Globus pallidus (tissue), 1 donor: ENCODE measurements around the gene ADH7.

Source experiments
- DNase-seq: peaks from one replicate; pipeline ENCODE4 v3.0.0-alpha.2; 2015; ENCODE audit warnings: low spot score

ADH7 gene

DNA sequence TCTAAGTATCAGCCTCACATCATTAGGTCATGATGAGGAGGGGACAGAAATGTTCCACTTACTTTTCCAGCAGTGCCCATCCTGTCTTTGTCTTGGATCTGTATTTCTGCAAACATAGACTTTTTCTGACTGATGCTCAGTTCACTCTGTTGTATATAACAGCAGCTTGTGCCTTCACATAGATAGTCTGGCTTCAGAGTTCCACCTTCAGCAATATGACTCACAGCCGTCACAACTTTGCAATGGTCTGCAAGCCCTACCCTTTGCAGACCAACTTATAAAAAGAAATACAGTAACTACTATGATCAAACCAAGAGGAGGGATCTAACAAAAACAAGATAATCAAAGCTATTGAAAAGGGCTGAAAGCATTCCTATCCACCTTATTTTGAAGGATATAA lies at the start of gene ADH7:
Gene ADH7, minus strand, starts transcription at position 189 of the 400 bp plus-strand sequence. Its CDS starts 109 bp downstream, at position 80.
- no peak for DNase-seq

DNA sequence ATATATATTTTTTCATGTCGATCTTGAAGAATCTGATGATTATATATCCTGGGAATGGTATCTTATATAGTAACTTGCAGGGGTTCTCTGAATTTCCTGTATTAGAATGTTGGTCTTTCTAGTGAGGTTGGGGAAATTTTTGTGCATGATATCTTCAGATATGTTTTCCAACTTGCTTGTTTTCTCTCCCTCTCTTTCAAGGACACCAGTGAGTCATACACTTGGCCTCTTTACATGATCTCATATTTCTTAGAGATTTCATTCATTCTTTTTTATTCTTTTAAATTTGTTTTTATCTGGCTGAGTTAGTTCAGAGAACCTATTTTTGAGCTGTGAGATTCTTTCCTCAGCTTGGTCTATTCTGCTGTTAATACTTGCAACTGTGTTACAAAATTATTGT lies 48.5 kb upstream of the ADH7 start:
- no peak for DNase-seq

DNA sequence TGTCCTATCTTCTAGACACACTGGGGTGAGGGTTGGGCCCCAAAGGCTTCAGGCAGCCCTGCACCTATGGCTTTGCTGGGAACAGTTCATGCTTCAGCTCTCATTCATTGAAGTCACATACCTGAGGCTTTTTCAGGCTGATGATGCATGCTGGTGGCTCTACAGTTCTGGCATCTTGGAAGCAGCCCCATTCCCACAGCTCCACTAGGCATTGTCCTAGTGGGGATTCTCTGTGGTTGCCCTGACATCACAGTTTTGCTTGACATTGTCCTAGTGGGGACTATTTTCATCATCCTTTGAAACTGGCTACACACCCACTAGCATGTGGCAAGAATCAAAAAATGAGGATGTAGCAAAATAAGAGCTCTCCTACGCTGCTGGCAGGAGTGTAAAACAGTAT lies 38.0 kb upstream of the ADH7 start:
- DNase-seq: no peak

DNA sequence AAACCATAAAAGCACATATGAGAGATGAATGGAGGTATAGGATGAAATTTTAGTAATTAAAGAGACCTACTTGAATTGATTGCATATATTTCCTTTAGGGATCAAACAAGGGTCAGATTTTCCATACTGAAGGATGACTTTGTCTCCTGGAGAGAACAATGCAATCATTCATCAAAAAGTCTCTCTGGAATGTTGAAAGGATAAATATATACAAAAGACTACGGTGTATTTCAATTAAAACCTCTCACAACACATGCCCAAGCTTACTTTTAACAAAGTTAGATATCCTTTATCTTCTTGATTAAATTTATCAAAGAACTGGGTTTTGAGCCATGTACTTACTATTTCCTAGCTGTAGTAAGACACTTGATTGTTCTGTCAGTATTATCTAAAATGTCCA lies 36.8 kb upstream of the ADH7 start:
- no peak for DNase-seq

DNA sequence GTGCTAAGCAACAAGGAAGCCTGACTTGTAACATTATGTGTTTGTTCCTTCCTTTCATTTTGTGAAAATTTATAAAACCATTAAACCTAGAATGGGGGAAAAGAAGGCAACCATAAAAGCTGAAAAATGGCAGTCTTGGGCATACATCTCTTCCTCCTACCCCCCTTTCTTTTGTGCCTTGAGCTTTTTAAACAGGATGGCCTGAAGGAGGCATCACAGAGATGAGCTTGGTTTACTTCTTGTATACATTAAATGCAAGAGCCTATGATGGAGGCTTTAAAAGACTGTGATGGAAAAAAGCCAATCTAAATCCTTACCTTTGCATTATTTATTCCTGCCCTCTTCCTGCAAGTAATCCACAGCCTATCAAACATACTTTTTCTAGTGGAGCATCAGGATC lies 36.2 kb upstream of the ADH7 start:
- no peak for DNase-seq

DNA sequence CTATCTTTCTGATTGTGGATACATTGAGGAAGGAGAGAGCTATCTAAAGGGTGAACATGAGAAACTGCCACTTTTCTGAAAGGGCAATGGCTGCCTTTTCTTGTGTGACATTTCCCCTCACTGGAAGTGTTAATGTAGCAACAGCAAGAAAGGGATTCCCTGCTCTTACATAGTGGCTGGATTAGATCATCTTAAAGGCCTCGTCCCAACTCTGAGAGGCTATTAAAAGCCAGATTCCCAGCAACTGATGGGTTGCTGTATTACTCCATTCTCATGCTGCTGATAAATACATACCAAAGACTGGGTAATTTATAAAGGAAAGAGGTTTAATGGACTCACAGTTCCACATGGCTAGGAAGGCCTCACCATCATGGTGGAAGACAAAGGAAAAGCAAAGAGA lies 33.7 kb upstream of the ADH7 start:
- DNase-seq: no peak

DNA sequence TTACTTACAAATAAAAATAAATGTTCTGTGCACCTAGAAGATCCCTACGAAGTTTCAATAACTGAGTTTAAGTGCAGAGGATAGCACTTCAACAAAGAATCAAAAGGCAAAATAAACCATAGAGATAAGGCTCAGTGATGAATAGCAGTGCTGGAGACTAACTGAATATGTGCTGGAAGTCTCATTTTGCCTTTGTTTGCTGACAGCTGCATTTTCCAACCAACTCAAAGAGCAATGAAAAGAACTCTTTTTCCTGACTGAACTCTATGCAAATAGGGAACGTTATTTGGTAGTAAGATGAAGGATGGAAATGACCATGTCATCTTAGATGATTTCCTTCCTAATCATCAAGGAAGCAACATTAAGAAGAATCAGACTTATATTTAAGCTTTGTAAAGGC lies 32.7 kb upstream of the ADH7 start:
- DNase-seq: peak; percentile 48

DNA sequence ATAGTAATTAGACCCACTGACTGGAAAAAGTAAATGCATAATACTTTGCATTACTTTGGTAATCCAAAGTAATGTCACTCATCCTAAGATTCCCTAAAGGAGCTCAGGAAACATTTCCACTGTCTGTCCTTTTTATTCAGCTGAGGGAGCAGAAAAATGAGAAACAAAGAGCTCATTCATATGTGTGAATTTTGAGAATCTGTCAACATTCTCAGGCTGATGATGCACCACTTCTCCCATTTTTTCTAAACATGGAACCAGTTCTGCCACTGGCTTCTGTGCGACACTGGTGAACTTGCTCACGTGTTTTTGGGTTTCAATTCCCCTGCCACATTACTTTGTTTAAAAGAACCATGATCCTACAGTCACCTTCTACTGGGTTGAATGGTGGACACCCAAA lies 28.4 kb upstream of the ADH7 start:
- DNase-seq: no peak

DNA sequence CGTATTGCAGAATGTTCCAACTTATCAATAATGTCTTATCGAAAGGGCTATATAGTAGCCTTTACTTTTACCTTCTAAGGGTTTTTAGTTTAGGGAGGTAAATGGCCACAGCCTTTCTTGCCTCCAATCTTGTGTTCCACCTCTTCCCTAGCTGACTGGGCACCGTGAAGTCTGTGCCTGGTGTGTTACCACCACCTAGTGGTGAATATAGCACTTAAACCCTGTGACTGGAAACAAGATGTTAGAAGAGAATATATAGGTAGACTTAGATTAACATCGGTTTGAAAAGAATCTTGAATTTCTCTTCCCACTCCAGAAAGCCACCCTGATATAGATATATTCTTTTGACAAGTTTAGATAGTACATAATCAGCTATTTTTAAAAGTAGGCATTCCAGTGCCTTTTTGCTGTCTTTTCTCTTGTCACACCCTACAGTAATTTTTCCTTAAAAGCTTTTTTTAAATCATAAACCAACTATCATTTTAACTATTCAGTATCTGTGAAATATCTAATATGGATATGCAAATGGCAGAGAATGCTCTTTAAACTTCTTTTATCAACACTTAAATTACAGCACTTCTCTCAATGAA lies 27.8 kb upstream of the ADH7 start:
- peak; percentile 72 for DNase-seq

DNA sequence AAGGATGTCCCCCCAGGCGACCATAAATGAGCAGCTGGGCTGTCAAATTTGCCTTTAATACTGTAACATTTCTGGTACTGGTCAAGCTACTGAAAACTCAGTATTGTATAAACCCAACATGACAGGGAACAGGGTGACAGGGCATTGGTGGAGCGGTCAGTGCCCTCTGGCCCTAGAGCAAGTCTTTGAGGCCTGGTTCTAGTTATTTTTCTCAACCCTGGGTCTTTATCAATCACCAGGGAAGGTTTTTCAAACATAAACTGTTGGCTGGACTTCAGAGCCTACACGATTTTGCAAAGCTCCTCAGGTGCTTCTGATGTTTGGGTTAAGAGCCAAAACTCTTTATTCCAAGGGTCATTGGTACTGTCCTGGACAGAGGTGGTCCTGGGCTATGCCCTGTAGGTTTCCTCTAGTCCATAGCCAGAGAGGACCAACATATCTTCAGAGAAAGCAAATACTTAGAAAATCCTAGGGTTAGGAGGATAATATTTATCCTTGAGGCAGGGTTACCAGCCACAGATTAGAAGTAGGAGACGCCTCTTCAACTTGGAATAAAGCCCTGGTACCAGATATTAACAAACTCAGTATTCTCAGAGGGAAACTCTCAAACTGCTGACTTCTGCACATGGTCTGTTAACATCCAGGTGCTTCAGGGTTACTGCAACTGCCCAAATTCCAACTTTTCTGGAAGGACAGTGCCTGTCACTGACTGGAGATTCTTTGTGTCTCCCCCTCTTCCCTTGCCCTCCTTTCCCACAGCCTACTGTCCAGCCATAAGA lies 26.7 kb upstream of the ADH7 start:
- DNase-seq: no peak

DNA sequence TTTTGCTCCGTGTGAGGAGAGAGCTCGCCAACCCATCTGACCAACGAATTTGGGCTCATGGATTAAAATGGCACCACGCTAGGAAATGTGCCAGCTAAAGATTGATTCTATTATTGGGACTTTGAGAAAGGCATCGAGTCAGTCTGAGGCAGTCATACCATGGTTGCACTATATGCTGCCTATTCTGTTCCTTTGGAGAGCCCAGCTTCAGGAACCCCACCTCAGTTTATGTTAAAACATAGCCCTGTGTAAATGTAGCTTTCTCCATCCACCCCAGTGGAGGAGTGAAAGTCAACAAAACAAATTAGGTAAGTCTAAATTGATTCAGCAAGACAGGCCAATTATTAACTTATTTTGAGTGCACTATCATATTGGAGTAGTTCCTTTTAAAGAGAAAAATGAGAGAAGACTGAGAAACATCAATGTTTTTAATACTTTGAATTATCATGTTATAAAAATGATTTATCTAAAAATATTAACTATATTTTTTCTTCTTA lies 24.5 kb upstream of the ADH7 start:
- DNase-seq: no peak

DNA sequence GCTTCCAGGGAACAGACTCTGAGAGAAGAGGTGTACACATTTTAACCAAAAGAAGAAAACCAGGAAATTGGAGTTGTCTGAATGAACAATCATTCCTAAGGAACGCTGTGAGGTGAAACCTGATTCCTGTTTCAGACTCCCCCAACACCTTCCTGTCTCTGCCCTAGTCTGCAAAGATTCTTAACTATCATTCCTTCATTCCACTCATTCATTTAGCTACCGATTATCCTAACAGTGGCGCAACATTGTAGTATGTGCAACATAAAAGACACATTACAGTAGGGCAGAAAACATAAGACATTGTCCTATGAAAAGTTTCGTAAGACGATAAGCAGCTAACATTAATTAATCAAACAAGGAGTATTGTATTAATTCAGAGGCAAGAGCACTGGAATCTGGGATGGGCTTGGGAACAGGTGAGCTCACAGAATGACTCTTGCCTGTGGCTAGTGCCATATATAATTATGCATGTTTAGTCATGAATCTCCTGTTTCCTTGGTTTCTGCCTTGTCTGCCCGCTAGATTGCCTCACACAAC lies 23.8 kb upstream of the ADH7 start:
- no peak for DNase-seq

DNA sequence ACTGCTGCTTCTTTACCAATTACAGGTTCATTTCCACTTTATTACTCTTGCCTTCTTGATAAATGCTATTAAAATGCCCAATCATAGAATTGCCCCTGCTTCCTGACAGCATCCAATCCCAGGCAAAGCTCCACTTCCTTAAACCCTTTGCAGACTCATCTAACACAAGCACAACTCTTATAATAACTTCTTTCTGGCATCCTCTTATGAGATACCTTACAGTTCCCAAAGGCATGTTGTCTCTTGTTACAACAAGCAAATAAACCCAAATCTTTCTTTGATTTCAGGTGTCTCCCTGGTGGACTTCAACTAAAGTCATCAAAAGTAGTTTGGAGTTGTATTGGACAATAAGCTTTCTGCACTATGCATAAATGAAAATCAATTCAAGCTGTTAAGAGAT lies 22.5 kb upstream of the ADH7 start:
- DNase-seq: no peak

DNA sequence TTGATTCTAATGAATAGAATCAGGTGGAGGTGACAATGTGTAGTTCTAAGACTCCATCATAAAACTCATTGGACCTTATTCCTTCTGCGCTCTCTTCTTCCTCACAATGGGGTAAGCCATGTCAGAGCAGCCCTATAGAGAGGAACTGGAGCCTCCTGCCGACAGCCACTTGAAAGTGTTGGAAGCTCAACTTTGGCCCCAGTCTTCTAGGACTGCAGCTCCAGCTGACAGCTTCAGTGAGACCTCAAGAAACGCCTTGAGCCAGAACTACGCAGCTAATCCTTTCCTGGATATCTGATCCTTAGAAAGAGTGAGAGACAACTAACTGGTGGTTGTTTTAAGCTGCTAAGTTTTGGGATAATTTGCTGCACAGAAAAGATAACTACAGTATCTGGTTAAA lies 22.1 kb upstream of the ADH7 start:
- DNase-seq: no peak

DNA sequence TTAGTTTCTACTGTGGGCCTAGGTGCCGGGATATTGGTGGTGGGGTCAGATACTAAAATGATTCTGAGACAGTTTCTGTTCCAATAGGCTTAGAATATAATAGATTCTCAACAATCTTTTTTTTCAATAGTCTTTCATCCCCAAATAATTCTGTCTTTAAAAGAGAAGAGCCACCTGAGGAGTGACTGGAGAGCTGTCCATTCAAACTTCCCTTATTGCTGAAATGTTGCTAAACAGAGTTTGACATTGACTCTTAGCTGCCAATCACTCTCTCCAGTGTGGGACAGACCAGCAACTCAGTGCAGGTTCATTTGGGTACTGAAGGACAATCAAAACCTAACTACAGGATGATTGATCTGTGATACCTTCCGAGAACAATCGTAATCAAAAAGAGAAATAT lies 12.4 kb upstream of the ADH7 start:
- no peak for DNase-seq

DNA sequence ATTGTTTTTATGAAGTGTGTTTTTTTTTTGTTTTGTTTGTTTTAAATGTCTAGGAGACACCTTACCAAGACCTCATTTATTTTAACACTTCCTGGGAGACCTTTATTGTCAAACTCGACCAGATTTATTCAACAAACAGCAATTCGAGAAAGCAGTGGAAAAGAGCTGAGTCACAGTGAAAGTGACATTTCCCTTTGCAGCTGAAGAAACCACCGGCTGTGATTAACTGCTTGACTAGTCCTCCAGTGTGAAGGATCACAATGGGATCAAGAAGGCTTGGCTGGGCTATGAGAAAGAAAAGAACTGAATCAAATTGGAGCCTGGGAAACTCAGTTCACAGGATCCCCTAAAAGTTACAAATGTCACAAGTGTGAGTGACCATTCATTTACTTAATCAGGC lies 11.9 kb upstream of the ADH7 start:
- no peak for DNase-seq

DNA sequence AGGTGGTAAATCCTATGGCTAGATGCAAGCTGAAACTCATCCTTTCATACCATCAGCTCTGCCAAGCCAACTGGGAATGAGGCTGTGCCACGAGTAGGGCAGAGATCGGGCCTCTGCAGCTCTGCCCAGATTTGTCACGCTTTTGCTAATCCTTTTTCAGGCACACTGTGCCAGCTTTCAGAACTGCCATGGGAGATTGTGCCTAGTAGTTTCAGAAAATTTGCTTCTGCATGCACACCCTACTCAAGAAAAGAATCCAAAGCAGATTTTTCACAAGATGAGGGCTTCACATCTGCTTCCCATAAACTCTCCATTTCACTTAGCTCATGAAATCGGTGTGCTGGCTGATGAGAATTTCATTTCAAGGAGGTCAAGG lies 3.3 kb upstream of the ADH7 start:
- DNase-seq: no peak

DNA sequence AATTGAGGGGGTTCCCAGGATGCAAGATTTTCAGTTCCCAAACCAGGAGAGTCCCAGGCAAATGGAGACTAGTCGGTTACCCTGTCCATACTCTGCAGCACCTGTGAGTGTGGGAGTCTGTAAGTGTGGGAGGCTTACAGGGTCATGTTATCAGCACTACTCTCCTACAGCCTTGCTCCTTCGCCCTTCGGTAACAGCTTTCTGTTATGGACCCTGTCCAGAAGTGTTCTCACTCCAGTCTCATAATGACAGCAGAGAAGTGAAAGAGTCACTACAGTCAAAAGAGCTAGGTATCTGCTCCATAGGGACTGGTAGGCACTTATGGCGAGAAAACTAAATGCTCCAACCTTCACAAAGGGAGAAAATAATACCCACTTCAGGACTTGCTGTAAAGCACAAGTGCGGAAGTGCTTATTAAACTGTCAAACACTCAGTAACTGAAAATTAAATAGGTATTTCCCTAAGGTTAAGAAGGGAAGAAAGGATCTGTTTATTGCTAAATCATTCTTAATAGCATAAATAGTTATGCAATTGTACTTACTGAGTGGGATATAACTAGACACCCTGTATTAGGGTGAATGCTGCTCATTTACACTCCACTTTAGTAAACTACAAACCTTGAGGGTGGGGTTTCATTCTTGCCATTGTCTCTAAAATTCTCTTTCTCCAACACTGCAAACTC lies 2.7 kb upstream of the ADH7 start:
- no peak for DNase-seq

DNA sequence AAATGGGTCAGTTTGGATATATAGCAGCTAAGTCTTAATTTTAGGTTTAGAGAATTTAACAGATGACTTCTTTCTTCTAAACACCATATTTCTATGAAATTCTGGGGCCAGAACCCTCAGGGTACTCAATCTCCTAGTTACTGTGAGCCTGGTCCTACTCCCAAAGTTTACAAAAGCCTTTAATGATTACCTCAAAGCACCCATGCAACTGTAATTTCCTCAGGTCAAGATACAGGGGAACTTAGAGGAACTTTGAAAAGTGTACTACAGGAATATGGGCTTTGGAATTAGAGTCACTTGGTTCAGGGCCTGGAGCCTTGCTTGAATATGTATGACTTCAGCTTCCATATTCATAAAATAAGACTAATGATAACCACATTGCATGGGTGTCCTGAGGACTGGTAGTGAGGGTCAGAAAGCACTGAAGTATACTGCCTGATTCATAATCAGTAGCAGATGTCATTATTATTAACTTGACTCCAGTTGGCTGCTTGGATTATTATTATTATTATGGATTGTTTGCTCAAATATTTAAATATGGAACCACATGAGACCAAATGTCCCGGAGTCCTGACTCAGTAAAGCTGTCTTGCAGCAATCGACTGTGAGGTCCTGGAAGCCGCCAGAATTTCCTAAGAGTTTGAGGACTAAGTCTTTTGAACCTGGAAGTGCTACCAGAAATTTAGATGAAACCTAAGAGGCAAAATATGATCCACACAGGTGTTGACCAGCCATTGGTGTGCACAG lies 2.0 kb upstream of the ADH7 start:
- DNase-seq: no peak

DNA sequence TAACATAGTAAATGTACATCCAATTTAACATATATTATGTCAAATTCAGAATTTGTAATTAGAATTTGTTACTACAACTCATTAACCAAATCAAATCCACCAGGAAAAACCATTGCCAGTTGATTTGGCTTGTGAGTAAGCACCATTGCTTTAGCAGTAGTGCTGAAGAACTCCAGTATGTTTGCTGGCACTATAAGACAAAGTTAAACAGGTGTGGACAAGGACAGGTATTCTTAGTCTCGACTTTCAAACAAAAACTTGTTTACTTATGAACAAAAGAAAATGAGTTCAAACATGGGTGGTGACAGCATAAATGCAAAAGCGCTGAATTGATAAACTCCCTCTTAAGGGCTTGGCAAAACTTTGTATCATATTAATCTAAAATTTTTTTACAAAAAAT lies 1.3 kb upstream of the ADH7 start:
- no peak for DNase-seq

DNA sequence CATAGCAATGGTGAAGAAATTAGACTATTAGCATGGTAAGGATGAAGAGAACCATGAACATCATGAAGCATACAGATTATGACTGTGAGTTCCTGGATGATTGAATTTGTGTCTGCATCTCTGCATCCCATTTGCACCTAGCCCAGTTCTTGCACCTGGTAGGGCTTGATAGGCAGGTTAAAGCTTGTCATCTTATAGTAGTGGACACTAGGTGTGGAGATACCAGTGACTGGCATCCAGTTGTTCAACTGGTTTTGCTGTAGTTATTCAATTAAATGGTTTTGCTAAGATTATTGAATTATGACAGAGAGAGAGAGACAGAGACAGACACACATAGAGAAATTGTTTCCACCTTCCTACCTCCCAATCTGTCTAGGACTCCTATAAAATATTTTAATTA lies 5.0 kb downstream of the ADH7 start:
- no peak for DNase-seq

DNA sequence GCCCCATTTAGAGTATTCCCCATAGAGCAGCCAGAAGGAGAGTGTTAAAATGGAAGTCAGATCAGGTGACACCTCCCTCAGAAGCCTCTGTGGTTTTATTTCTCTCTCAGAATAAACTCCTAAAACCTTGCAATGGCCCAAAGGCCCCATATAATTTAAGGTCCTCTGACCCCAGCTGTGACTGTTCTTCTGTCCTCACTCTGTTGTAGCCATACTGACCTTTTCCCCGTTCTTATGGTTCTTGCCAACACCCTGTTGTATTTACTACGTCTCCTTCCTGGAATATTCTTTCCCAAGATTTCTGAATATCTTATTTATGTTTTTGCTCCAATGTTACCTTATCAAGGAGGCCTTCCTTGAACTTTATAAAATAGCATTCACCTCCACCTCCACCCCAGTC lies 18.0 kb downstream of the ADH7 start:
- no peak for DNase-seq
